Neural cell (in vitro differentiated cells): Measurements from ENCODE around the gene ZDHHC20. TPM values are rescaled to one million over a fixed set of nuclear protein-coding genes. Genes with fewer than 3 reads are reported as not detected.

ENCODE experiments used
- H2AFZ ChIP-seq: fragments of 200-600, 300-800 bp; sonication (generic), shearing (Covaris generic); 2 replicates; pipeline ENCODE4 v1.6.0; 2014; ENCODE audit warnings: low read depth, mild to moderate bottlenecking, antibody characterized with exemption, low read length, moderate library complexity
- H3F3A ChIP-seq: fragments of 200-600 bp; shearing (Covaris generic); 2 replicates; pipeline ENCODE4 v1.6.1; 2016; ENCODE audit warnings: mild to moderate bottlenecking, moderate library complexity, mixed read lengths, antibody characterized with exemption, low read length; ENCODE audit not compliant: insufficient read depth, poor library complexity, severe bottlenecking
- H3K27ac ChIP-seq: fragments of 200-600, 300-800 bp; sonication (generic), shearing (Covaris generic); 2 replicates; pipeline ENCODE4 v1.5.1; 2014; ENCODE audit warnings: mild to moderate bottlenecking, low read length, moderate library complexity
- H3K27me3 ChIP-seq: fragments of 300-800, 200-600 bp; sonication (generic), shearing (Covaris generic); 2 replicates; pipeline ENCODE4 v1.6.0; 2014; ENCODE audit warnings: mild to moderate bottlenecking, low read depth, low read length, moderate library complexity; ENCODE audit not compliant: insufficient read depth
- H3K36me3 ChIP-seq: fragments of 300-800, 200-600 bp; sonication (generic), shearing (Covaris generic); 2 replicates; pipeline ENCODE4 v1.5.1; 2014; ENCODE audit warnings: mild to moderate bottlenecking, antibody characterized with exemption, low read length, moderate library complexity; ENCODE audit not compliant: insufficient read depth
- H3K4me2 ChIP-seq: fragments of 300-800, 200-600 bp; sonication (generic), shearing (Covaris generic); 2 replicates; pipeline ENCODE4 v1.6.0; 2014; ENCODE audit warnings: mild to moderate bottlenecking, low read length
- H3K4me3 ChIP-seq: fragments of 300-800, 200-600 bp; sonication (generic), shearing (Covaris generic); 2 replicates; pipeline ENCODE4 v1.5.1; 2014; ENCODE audit warnings: mild to moderate bottlenecking, low read length, moderate library complexity
- H3K79me2 ChIP-seq: fragments of 200-600 bp; shearing (Covaris generic); replicated peaks from 2 replicates; pipeline ENCODE4 v1.6.0; 2014; ENCODE audit warnings: mild to moderate bottlenecking, low read length, moderate library complexity; ENCODE audit not compliant: insufficient read depth
- H3K9ac ChIP-seq: fragments of 300-800, 200-600 bp; sonication (generic), shearing (Covaris generic); 2 replicates; pipeline ENCODE4 v1.6.1; 2016; ENCODE audit warnings: mild to moderate bottlenecking, low read length, mixed read lengths
- H3K9me2 ChIP-seq: fragments of 200-600 bp; shearing (Covaris generic); 2 replicates; pipeline ENCODE4 v1.6.1; 2016; ENCODE audit warnings: mild to moderate bottlenecking, low read length, mixed read lengths; ENCODE audit not compliant: insufficient read depth
- H3K9me3 ChIP-seq: fragments of 200-600, 300-800 bp; sonication (generic), shearing (Covaris generic); 2 replicates; pipeline ENCODE4 v1.6.1; 2016; ENCODE audit warnings: mild to moderate bottlenecking, mixed run types, low read length, moderate library complexity, mixed read lengths
- H4K20me1 ChIP-seq: fragments of 200-600 bp; shearing (Covaris generic); 2 replicates; pipeline ENCODE4 v1.6.1; 2016; ENCODE audit warnings: mild to moderate bottlenecking, mixed run types; ENCODE audit not compliant: insufficient read depth
- CTCF ChIP-seq: fragments of 450-650 bp; IDR thresholded peaks from 2 replicates; pipeline ENCODE4 v1.5.1; 2014; ENCODE audit warnings: antibody characterized with exemption, mild to moderate bottlenecking, moderate library complexity; ENCODE audit not compliant: poor library complexity, severe bottlenecking
- EP300 ChIP-seq: fragments of 450-650 bp; conservative IDR thresholded peaks from 2 replicates; pipeline ENCODE4 v1.6.1; 2014; ENCODE audit warnings: antibody characterized with exemption, mild to moderate bottlenecking, moderate library complexity; ENCODE audit not compliant: poor library complexity, severe bottlenecking
- EZH2 ChIP-seq: fragments of 200-600, 300-800 bp; shearing (Covaris generic), sonication (generic); IDR thresholded peaks from 2 replicates; pipeline ENCODE4 v1.6.1; 2014; ENCODE audit warnings: antibody characterized with exemption, low read length, borderline replicate concordance, mild to moderate bottlenecking; ENCODE audit not compliant: insufficient read depth, poor library complexity, severe bottlenecking
- MXI1 ChIP-seq: fragments of 450-650 bp; conservative IDR thresholded peaks from 2 replicates; pipeline ENCODE4 v1.6.1; 2014; ENCODE audit warnings: antibody characterized with exemption, mild to moderate bottlenecking; ENCODE audit not compliant: poor library complexity, severe bottlenecking
- POLR2AphosphoS5 ChIP-seq: IDR thresholded peaks from 2 replicates; pipeline ENCODE4 v1.6.1; 2012
- RAD21 ChIP-seq: fragments of 450-650 bp; conservative IDR thresholded peaks from 2 replicates; pipeline ENCODE4 v1.6.1; 2014; ENCODE audit warnings: antibody characterized with exemption, mild to moderate bottlenecking, moderate library complexity
- REST ChIP-seq: IDR thresholded peaks from 2 replicates; pipeline ENCODE4 v1.6.1; 2012; ENCODE audit warnings: borderline replicate concordance
- SMC3 ChIP-seq: fragments of 450-650 bp; conservative IDR thresholded peaks from 2 replicates; pipeline ENCODE4 v1.6.1; 2014; ENCODE audit warnings: antibody characterized with exemption, mild to moderate bottlenecking, moderate library complexity; ENCODE audit not compliant: poor library complexity
- TAF1 ChIP-seq: IDR thresholded peaks from 2 replicates; pipeline ENCODE4 v1.6.1; 2012; ENCODE audit warnings: low read depth
- polyA plus RNA-seq: library from polyadenylated mRNA; depleted of rRNA; stranded (reverse); fragments of >200 nt; gene quantifications from 2 replicates; pipeline ENCODE4 v1.2.3, GENCODE V29; 2014

The ZDHHC20 gene
- polyA plus RNA-seq, 1 donor from 2014 or later = 43.3 TPM

DNA sequence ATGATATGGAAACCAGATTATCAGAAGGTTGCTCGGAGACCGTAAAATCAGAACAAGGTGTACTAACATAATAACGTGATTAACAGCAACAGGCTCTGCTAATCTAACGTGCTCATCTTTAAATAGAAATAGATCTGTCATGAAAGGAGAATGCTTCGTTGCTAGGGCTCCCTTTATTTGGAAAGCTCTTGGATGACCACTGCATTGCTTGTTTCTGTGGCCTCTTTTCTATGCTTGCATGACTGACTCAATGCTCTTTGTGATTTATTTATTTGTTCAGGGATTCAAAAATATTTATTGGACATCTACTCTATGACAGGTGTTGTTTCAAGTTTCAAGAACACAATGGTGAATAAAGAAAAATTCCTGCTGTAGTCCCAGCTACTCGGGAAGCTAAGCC lies 22.3 kb upstream of the ZDHHC20 start:
- Histone ChIP-seq H3K9me2 (no peaks in the 10 kb centered on the region), H3K27me3 (no peaks in the 10 kb centered on the region), H3K4me2 (no peak overlapping the region), H3K4me3 (no peak overlapping the region), H3K9me3 (no peaks in the 10 kb centered on the region), H3K9ac (no peak overlapping the region), H4K20me1 (no peaks in the 10 kb centered on the region), H2AFZ (no peak overlapping the region), H3F3A (no peaks in the 10 kb centered on the region), H3K79me2 (no peaks in the 10 kb centered on the region), H3K27ac (no peak overlapping the region), H3K36me3 (no peaks in the 10 kb centered on the region)
- TF ChIP-seq EZH2 (no peak), SMC3 (no peak), POLR2AphosphoS5 (no peak), TAF1 (no peak), CTCF (no peak), REST (no peak), RAD21 (no peak), MXI1 (no peak), EP300 (no peak)

- Histone ChIP-seq H4K20me1 (no peaks in the 10 kb centered on the region), H2AFZ (no peak overlapping the region), H3K9me3 (no peaks in the 10 kb centered on the region), H3K27ac (no peak overlapping the region), H3K4me3 (no peak overlapping the region), H3K79me2 (no peaks in the 10 kb centered on the region), H3K9me2 (no peaks in the 10 kb centered on the region), H3F3A (no peaks in the 10 kb centered on the region), H3K9ac (no peak overlapping the region), H3K4me2 (no peak overlapping the region), H3K36me3 (no peaks in the 10 kb centered on the region), H3K27me3 (no peaks in the 10 kb centered on the region)
- peak; percentile 77 for TF ChIP-seq RAD21
- no peak for TF ChIP-seq EP300
- peak; percentile 72 for TF ChIP-seq CTCF
- no peak for TF ChIP-seq POLR2AphosphoS5
- no peak for TF ChIP-seq TAF1
- peak; percentile 72 for TF ChIP-seq SMC3
- no peak for TF ChIP-seq MXI1
- no peak for TF ChIP-seq EZH2
- no peak for TF ChIP-seq REST
Observed at GRCh38 chr13:21478881-21479808, 20.0 kb upstream of the ZDHHC20 start.
